DMS 273 treated with DMSO at 0.1 percent for 48 hours (cell line): ENCODE measurements around the gene NYNRIN.
"Not testable (repeated sequence)": the region's sequence is repeated elsewhere in the genome, so short reads cannot be mapped to it uniquely, and the experiment has no call there.

Experiments
- DNase-seq: peaks from one replicate; lab custom pipeline; 2025; lab: John Stamatoyannopoulos, UW

The NYNRIN gene

GRCh38 chr14:24431569-24432258, 32.9 kb downstream of the NYNRIN start:
- DNase-seq: peak; percentile 77

- DNase-seq: no peak
These were observed 33.7 kb downstream of the NYNRIN start for GRCh38 chr14:24432259-24433131.

- no peak for DNase-seq
These were observed 35.2 kb downstream of the NYNRIN start for GRCh38 chr14:24434036-24434435.

- no peak for DNase-seq
These were observed 35.9 kb downstream of the NYNRIN start for GRCh38 chr14:24434676-24435075.

DNA sequence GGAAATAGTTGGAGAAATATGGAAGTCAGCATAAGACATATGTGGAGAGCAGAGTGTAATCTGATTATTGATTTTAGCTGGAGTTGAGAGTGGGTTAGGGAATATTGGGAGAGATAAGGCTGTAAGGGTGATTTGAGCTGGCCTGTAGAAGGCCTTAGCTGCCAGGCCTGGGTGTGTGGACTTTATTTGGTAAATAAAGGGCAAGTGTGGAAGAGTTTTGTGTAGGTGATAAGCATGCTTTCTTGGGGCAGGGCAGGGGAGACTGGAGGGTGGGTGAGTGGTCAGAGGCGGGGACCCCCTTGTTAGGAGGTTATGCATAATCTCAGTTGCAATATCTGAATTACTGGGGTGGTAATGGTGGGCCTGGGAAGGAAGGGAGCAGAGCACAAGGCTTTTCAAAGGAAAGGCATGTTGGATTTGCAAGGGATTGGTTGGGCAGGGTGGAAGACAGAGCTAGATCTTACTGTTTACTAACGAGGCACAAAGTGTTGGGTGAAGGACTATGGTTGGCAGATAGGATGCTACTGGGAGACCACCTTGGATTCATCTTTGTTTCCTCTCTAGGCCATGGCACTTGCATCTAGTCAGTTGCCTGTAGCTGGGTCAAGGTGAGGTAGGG, 36.5 kb downstream of the NYNRIN start:
- DNase-seq: no peak

- no peak for DNase-seq
These were observed 37.2 kb downstream of the NYNRIN start for GRCh38 chr14:24435998-24436354.

- peak; percentile 22 for DNase-seq
These were observed 37.7 kb downstream of the NYNRIN start for GRCh38 chr14:24436355-24437019.

GRCh38 chr14:24437020-24437735, 38.4 kb downstream of the NYNRIN start:
- DNase-seq: no peak

DNA sequence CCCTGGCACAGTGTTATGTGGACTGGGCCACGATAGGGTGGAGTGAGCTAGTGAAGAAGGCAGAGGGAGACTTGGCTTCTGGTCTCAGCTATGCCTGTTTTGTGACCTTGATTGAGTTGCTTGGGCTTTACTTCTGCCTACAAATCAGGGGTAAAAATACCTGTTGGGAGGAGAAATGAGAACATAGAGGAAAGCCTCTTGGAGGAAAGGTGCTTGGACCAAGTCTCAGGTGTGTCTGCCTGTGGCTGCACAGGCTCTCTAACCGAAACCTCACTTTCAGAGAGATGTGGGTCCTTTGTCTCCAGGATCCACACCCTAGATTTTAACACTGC, 38.9 kb downstream of the NYNRIN start:
- DNase-seq: no peak

GRCh38 chr14:24438223-24439097, 39.7 kb downstream of the NYNRIN start:
- no peak for DNase-seq

GRCh38 chr14:24439257-24439656, 40.5 kb downstream of the NYNRIN start:
- DNase-seq: no peak

DNA sequence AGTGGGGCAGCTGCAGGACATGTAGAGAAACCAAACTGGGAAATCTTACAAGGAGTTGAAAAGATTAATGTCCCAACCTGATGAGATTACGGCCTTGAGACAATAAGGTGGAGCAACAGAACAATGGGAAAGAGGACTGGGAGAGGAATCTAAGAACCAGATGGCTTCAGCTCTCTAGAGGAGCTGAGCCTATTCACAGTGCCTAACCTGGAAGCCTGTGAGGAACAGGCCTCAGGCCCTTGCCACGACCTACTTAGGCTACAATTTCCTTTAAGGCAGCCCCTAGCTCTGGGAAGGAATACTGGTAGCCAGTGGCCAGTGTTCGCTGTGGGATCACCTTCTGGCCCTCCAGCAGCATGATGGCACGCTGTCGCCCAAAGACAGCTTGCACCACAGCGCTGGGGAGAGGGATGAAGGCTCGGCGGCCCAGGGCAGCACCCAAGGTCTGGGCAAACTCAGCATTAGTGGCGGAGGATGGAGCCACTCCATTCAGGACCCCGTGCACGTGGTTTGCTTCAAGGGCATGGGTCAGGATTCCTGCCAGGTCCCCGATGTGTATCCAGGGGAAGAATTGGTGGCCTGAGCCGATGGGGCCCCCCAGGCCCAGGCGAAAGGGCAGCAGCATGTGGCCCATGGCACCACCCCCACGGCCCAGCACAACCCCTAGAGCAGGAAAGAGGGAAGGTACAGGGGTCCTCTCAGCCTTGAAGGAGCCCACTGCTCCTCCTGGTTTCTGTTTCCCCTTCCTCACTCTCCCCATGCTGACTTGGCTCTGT, 41.2 kb downstream of the NYNRIN start:
- no peak for DNase-seq

DNA sequence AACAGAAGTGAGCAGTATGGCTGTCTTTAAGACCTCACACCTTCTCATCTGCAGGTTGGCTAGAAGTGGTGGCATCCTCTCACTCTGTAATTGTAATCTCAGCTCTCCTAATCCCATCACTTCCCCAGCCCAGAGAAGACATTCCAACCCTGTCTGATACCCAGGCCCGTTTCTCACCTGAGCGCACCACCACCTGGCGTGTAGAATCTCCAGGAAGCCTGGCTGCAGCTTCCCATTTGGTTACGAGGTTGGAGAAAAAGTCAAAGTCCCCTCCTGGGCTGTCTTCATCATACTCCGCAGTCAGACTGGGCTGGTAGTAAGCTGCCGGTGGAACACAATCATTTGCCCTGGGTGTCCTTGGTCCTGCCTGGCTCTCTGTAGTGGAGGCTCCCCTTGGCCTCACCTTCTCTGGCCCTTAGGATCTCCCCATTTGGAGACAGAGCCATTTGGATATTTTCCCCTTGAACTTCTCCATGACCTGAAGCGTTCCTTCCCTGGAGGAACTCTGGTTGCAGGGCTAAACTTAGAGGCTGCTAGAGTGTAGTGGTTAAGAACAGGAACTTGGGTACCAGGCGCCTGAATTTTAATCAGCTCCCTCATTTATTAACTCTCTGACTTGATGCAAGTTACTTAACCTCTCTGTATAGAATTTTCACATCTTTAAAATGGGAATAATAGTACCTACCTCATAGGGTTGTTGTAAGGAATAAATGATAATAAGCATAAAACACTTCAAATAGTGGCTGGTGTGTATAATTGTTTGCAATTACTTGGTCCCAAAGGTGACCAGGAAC, 42.0 kb downstream of the NYNRIN start:
- no peak for DNase-seq

DNA sequence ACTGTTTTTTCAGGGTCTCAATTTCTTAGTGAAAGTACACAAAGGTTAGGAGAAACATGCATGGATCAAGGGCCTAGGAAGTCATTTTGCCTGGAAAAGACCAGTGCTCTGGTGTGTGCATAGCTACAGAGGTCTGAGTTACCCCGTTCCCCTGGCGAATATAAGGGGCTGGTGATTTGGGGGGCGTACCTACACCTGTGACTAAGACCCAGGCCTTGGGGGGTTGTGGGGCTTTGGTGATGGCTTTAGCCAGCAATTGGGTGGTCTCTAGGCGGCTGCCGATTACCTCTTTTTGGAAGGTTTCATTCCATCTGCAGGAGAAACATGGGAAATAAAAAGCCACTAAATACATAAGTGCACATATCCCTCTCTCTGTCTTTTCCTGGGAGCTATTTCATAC, 42.7 kb downstream of the NYNRIN start:
- DNase-seq: no peak

DNA sequence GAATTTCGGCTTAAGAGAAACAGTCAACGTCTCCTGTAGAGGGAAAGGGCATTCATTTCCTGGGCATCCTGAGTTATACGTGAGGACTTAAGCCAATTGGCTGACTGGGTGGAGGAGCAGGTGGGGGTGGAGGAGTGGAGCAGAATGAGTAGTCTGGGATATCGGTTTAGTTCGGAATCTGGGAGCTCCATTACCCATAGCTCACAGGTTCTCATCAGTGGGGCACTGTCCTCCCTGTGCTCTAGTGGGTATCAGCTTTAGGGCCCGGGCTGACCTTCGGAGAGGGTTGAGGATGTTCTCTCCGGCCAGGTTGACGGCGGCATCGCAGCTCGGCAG, 43.1 kb downstream of the NYNRIN start:
- peak; percentile 44 for DNase-seq

DNA sequence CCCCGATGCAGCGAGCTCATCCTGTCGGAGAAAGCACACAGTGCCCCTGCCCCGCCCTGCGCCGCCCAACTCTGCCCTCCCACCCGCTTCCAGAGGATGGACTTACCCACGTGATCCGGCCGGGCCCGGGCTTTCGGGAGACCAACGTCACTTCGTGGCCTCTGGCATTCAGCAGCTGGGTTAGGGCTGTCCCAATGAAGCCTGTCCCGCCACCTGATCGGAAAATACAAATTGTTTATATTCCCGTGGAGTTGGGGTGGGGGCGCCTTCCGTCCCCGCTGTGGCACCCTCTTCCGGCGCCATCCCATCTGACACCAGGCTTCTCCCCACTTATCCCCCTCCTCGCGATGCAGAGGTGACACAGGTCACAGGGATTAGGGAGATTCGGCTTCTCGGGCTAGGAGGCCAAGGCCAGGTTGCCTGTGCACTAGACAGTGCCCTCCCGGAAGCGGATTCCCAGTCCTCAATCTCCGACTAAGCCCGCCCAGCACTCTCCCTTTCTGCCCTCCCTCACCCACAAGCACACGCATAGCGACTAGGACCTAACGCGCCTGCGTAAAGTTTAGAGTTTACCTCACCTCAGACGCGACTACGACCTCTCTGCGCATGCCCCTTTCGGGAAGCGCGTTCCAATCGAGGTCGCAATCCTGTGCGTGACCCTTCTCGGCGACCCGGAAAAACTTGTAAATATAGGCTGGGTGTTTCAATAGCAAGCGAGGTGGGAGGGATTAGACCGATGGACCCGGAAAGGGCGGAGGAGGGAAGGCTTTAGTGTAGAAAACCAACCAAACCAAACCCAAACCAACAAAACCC, 43.6 kb downstream of the NYNRIN start, which contains the start of gene SDR39U1:
Gene SDR39U1 (minus strand): TSS at position 537 of the 813 bp plus-strand sequence. CDS start 7 bp downstream, at position 530.
- peak; percentile 98 for DNase-seq

DNA sequence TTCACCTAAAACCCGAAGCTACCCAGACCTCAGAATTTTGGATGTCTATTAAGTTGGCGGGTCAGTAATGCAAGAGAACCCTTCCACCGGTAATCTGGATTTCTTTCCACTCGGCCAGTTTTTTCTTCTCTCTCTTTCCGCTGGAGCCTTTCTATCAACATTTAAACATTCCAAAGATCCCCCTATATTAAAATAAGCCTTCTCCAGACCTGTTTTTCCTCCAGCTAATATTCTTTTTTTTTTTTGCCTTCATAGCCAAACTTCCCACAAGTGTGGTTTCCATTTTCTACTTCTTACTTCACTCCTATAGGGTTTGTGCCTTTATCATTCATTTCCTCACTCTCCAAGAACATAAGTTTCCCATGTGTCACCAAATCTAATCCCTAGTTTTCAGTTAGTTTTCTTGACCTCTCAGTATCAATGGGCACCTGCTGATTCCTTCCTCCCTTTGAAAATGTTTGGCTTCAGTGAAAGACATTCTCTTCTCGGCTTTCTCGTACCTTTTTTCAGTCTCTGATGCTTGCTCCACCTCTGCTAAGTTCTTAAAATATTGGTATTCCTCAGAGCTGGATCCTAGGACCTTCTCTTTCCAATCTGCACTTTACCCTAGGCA, 44.4 kb downstream of the NYNRIN start:
- DNase-seq: no peak

DNA sequence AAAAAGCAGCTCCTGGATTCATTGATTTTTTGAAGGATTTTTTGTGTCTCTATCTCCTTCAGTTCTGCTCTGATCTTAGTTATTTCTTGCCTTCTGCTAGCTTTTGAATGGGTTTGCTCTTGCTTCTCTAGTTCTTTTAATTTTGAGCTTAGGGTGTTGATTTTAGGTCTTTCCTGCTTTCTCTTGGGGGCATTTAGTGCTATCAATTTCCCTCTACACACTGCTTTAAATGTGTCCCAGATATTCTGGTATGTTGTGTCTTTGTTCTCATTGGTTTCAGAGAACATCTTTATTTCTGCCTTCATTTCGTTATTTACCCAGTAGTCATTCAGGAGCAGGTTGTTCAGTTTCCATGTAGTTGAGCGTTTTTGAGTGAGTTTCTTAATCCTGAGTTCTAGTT, 52.0 kb downstream of the NYNRIN start:
- not testable (repeated sequence) for DNase-seq
